ENCODE data around the gene FAAH.
A peak's percentile ranks its signal among the peaks of the same experiment; 100 is the strongest.

GRCh38 chr1:46431695-46432094, 37.6 kb downstream of the FAAH start:
- peak in 1 of 3 experiments; percentile 7; a peak in 1 of 6 replicates for TF ChIP-seq CTCF (IDR thresholded peaks at IDR 0.05 in 2 of 3, conservative IDR thresholded peaks at IDR 0.05 in 1 of 3; ENCODE audit: control insufficient read depth in 2 of 3, extremely low read depth in 1 of 3, insufficient read depth in 1 of 3, low read depth in 3 of 3, low read length in 3 of 3)
- no peak for TF ChIP-seq MXI1 (IDR thresholded peaks at IDR 0.05; ENCODE audit: low read depth, low read length)
- TF ChIP-seq SIN3A (IDR thresholded peaks at IDR 0.05; ENCODE audit: low read depth, low read length): no peak
- no peak for TF ChIP-seq POLR2A (IDR thresholded peaks at IDR 0.05; ENCODE audit: low read depth, low read length)
- TF ChIP-seq PBX3 (IDR thresholded peaks at IDR 0.05; ENCODE audit: insufficient replicate concordance, low read depth, low read length): no peak
- TF ChIP-seq ASH2L (IDR thresholded peaks at IDR 0.05; ENCODE audit: borderline replicate concordance, low read depth): no peak
- no peak for TF ChIP-seq ZNF274 (IDR thresholded peaks at IDR 0.05; ENCODE audit: insufficient read depth, insufficient read length)
- TF ChIP-seq SMARCA5 (IDR thresholded peaks at IDR 0.05): no peak
